ENCODE measurements around the gene UGT1A9. TPM values are rescaled to one million over a fixed set of nuclear protein-coding genes. Genes with fewer than 3 reads are reported as not detected.

UGT1A9 gene
- total and polyA plus RNA-seq, 7 experiments from 2014 or later, result not detected

DNA sequence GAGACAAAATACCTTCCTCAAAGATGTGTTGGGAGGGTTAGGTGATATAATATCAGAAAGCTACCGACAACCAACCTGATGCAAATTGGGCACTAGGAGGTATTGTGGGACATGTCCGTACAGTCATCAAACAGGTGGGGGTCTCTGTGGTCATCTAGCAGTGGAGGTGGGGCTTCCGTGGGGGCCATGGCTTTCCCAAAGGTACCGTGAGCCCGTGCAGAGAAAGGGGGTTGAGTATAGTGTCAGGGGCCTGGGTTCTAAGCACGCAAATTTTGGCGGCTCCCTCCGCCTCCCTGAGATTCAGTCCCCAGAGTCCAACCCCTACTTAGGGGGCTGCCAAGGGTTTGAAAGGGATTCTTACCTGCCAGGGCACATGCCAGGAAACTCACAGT lies 150.0 kb downstream of the UGT1A9 start:
- H3K27ac ChIP-seq (ENCODE audit: low read depth, low read length), result no peak overlapping the region
- H3K9me3 ChIP-seq (ENCODE audit: control insufficient read depth in 2 of 3, low read length in 3 of 3), result no peaks in the 10 kb centered on the region
- Mint-ChIP-seq H3K36me3 (no peaks in the 10 kb centered on the region), H3K27ac (no peak overlapping the region), H3K4me1 (no peaks in the 10 kb centered on the region), H3K27me3 (peaks cover 0 to 16% (median 5%) of the 10 kb centered on the region in 5 donors), H3K4me3 (no peak overlapping the region), H3K9me3 (peaks cover 0 to 4% (median 0%) of the 10 kb centered on the region in 11 donors)
- ChIA-PET POLR2A (no interaction called here), CTCF (no interaction called here)
- H3K4me3 ChIP-seq (ENCODE audit: low read length), result no peak overlapping the region
- H3K4me1 ChIP-seq (ENCODE audit: control insufficient read depth in 2 of 2, insufficient read depth in 2 of 2, low read length in 2 of 2), result no peaks in the 10 kb centered on the region
- intact Hi-C loops (cut with micrococcal nuclease), result no loop called here
- H3K36me3 ChIP-seq (ENCODE audit: control insufficient read depth in 2 of 3, insufficient read depth in 3 of 3, low read length in 3 of 3), result no peaks in the 10 kb centered on the region
- no peaks in the 10 kb centered on the region for H3K27me3 ChIP-seq (ENCODE audit: control insufficient read depth in 2 of 2, insufficient read depth in 2 of 2, low read length in 2 of 2)
- ATAC-seq, result no peak
- DNase-seq, result no peak

DNA sequence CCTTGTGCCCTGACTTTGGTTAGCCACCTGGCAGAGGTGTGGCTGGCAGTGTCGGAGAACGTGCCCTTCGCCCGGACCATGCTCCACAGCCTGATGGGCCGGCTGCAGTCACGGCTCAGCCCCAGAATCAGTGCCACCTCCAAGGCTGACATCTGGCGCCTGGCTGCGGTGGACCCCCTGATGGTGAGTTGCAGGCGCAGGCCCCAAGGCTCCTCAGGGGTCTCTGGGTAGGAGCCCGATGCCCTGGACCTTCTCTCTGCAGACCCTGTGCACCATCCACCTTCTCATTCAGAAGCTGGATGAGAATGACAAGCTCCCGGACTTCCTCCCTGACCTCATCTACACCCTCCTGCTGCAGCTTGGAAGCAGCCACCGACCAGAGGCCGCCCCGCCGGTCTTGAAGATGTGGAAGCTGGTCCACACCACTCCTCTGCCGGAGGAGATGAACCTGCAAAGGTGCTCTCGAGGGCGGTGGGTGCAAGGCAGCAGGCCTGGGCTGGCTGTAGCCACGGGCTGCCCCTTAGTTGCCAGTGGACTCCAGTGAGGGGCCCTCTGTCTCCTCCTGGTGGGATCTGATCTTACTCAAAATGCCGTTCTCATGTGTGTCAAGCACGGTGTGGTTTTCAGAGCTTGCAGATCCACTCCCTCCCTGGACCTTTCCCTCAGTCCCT lies 150.5 kb downstream of the UGT1A9 start:
- CTCF ChIA-PET, result no interaction called here

More for the DNA sequence above, 150.5 kb downstream of the UGT1A9 start:
- H3K4me1 Mint-ChIP-seq, result no peaks in the 10 kb centered on the region
- H3K36me3 Mint-ChIP-seq, result no peaks in the 10 kb centered on the region
- Histone ChIP-seq H3K36me3 (ENCODE audit: control insufficient read depth in 2 of 3, insufficient read depth in 3 of 3, low read length in 3 of 3) (no peaks in the 10 kb centered on the region), H3K27me3 (ENCODE audit: control insufficient read depth in 2 of 2, insufficient read depth in 2 of 2, low read length in 2 of 2) (no peaks in the 10 kb centered on the region), H3K9me3 (ENCODE audit: control insufficient read depth in 2 of 3, low read length in 3 of 3) (no peaks in the 10 kb centered on the region), H3K27ac (ENCODE audit: low read depth, low read length) (no peak overlapping the region), H3K4me3 (ENCODE audit: low read length) (no peak overlapping the region), H3K4me1 (ENCODE audit: control insufficient read depth in 2 of 2, insufficient read depth in 2 of 2, low read length in 2 of 2) (no peaks in the 10 kb centered on the region)
- POLR2A ChIA-PET, result no interaction called here
- H3K9me3 Mint-ChIP-seq, result peaks cover 0 to 4% (median 0%) of the 10 kb centered on the region in 11 donors
- H3K4me3 Mint-ChIP-seq, result no peak overlapping the region
- H3K27ac Mint-ChIP-seq, result no peak overlapping the region
- intact Hi-C loops (cut with micrococcal nuclease), result no loop called here
- peaks cover 0 to 17% (median 5%) of the 10 kb centered on the region in 5 donors for H3K27me3 Mint-ChIP-seq
- DNase-seq, result no peak
- no peak for ATAC-seq

Other genes with a start within 250 kb of the UGT1A9 start
- gene USP40, start 105.1 kb upstream of the UGT1A9 start, total RNA-seq, result 10 to 100 TPM; 14.4 to 24.3 (median 20.8) TPM
- gene USP40, start 105.1 kb upstream of the UGT1A9 start, polyA plus RNA-seq, result 1 to 10 TPM; 3.9 to 8.1 TPM
- gene UGT1A8, start 54.3 kb upstream of the UGT1A9 start, total RNA-seq, result not detected
- gene UGT1A8, start 54.3 kb upstream of the UGT1A9 start, polyA plus RNA-seq, result not detected
- gene UGT1A10, start 35.5 kb upstream of the UGT1A9 start, total RNA-seq, result not detected
- not detected for gene UGT1A10, start 35.5 kb upstream of the UGT1A9 start, polyA plus RNA-seq
- not detected for gene UGT1A7, start 10.0 kb downstream of the UGT1A9 start, total RNA-seq
- not detected for gene UGT1A7, start 10.0 kb downstream of the UGT1A9 start, polyA plus RNA-seq
- gene UGT1A6, start 21.0 kb downstream of the UGT1A9 start, total RNA-seq, result not detected
- not detected for gene UGT1A6, start 21.0 kb downstream of the UGT1A9 start, polyA plus RNA-seq
- not detected for gene UGT1A5, start 41.0 kb downstream of the UGT1A9 start, total RNA-seq
- not detected for gene UGT1A5, start 41.0 kb downstream of the UGT1A9 start, polyA plus RNA-seq
- not detected for gene UGT1A4, start 46.8 kb downstream of the UGT1A9 start, total RNA-seq
- not detected for gene UGT1A4, start 46.8 kb downstream of the UGT1A9 start, polyA plus RNA-seq
- gene UGT1A3, start 57.1 kb downstream of the UGT1A9 start, total RNA-seq, result not detected
- gene UGT1A3, start 57.1 kb downstream of the UGT1A9 start, polyA plus RNA-seq, result not detected
- not detected for gene UGT1A1, start 88.4 kb downstream of the UGT1A9 start, total RNA-seq
- not detected for gene UGT1A1, start 88.4 kb downstream of the UGT1A9 start, polyA plus RNA-seq
- gene MROH2A, start 106.4 kb downstream of the UGT1A9 start, total RNA-seq, result not detected
- not detected for gene MROH2A, start 106.4 kb downstream of the UGT1A9 start, polyA plus RNA-seq
- 10 to 100 TPM in 1 of 5 experiments, under 1 TPM in 2, not detected in 2; 0.11 to 67.1 (median 0.27) TPM for gene HJURP, start 182.6 kb downstream of the UGT1A9 start, total RNA-seq
- gene HJURP, start 182.6 kb downstream of the UGT1A9 start, polyA plus RNA-seq, result under 1 TPM in 1 of 2 donors, not detected in 1; 0.40 TPM
- gene TRPM8, start 245.5 kb downstream of the UGT1A9 start, total RNA-seq, result not detected
- gene TRPM8, start 245.5 kb downstream of the UGT1A9 start, polyA plus RNA-seq, result not detected

All from naive thymus-derived CD4-positive, alpha-beta T cell (primary cell).